ENCODE measurements around the gene DRD3.

DNA sequence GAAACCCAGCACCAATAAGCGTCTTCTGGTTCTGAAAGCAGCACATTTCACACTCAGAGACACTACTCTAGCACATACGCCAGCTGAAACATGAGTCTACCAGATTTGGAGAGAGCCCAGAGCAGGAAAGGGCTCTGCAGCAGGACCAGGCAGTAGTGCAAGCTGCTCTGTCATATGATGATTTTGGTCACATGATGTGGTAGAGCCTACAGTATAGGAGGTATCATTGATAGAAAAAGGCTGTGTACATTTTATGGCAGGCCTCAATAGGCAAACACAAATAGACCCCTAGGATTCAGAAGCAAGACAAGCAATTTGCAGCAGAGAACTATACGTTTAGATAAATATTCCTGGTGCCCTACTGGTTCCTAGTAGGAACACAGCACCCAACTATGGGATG is 64.1 kb downstream of the DRD3 start:
- TF ChIP-seq, protein P1, sequence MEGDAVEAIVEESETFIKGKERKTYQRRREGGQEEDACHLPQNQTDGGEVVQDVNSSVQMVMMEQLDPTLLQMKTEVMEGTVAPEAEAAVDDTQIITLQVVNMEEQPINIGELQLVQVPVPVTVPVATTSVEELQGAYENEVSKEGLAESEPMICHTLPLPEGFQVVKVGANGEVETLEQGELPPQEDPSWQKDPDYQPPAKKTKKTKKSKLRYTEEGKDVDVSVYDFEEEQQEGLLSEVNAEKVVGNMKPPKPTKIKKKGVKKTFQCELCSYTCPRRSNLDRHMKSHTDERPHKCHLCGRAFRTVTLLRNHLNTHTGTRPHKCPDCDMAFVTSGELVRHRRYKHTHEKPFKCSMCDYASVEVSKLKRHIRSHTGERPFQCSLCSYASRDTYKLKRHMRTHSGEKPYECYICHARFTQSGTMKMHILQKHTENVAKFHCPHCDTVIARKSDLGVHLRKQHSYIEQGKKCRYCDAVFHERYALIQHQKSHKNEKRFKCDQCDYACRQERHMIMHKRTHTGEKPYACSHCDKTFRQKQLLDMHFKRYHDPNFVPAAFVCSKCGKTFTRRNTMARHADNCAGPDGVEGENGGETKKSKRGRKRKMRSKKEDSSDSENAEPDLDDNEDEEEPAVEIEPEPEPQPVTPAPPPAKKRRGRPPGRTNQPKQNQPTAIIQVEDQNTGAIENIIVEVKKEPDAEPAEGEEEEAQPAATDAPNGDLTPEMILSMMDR (conservative IDR thresholded peaks at IDR 0.05; ENCODE audit: low read depth in 2 of 2): no peak
- TF ChIP-seq POLR2AphosphoS5 (IDR thresholded peaks at IDR 0.05; ENCODE audit: low read depth) (no peak), EZH2phosphoT487 (IDR thresholded peaks at IDR 0.05; ENCODE audit: unreplicated experiment) (no peak), EZH2 (IDR thresholded peaks at IDR 0.05; ENCODE audit: low read depth, unreplicated experiment) (no peak), CREB1 (CRISPR knock-in tag; IDR thresholded peaks at IDR 0.05; ENCODE audit: low read depth) (no peak), JUNB (IDR thresholded peaks at IDR 0.05; ENCODE audit: unreplicated experiment) (no peak), ZNF114 (CRISPR knock-in tag; IDR thresholded peaks at IDR 0.05) (no peak)
- TF ChIP-seq, protein P2, sequence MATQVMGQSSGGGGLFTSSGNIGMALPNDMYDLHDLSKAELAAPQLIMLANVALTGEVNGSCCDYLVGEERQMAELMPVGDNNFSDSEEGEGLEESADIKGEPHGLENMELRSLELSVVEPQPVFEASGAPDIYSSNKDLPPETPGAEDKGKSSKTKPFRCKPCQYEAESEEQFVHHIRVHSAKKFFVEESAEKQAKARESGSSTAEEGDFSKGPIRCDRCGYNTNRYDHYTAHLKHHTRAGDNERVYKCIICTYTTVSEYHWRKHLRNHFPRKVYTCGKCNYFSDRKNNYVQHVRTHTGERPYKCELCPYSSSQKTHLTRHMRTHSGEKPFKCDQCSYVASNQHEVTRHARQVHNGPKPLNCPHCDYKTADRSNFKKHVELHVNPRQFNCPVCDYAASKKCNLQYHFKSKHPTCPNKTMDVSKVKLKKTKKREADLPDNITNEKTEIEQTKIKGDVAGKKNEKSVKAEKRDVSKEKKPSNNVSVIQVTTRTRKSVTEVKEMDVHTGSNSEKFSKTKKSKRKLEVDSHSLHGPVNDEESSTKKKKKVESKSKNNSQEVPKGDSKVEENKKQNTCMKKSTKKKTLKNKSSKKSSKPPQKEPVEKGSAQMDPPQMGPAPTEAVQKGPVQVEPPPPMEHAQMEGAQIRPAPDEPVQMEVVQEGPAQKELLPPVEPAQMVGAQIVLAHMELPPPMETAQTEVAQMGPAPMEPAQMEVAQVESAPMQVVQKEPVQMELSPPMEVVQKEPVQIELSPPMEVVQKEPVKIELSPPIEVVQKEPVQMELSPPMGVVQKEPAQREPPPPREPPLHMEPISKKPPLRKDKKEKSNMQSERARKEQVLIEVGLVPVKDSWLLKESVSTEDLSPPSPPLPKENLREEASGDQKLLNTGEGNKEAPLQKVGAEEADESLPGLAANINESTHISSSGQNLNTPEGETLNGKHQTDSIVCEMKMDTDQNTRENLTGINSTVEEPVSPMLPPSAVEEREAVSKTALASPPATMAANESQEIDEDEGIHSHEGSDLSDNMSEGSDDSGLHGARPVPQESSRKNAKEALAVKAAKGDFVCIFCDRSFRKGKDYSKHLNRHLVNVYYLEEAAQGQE (IDR thresholded peaks at IDR 0.05; ENCODE audit: unreplicated experiment): no peak
- TF ChIP-seq, protein P3, sequence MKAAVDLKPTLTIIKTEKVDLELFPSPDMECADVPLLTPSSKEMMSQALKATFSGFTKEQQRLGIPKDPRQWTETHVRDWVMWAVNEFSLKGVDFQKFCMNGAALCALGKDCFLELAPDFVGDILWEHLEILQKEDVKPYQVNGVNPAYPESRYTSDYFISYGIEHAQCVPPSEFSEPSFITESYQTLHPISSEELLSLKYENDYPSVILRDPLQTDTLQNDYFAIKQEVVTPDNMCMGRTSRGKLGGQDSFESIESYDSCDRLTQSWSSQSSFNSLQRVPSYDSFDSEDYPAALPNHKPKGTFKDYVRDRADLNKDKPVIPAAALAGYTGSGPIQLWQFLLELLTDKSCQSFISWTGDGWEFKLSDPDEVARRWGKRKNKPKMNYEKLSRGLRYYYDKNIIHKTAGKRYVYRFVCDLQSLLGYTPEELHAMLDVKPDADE (IDR thresholded peaks at IDR 0.05): no peak
- TF ChIP-seq, protein P4, sequence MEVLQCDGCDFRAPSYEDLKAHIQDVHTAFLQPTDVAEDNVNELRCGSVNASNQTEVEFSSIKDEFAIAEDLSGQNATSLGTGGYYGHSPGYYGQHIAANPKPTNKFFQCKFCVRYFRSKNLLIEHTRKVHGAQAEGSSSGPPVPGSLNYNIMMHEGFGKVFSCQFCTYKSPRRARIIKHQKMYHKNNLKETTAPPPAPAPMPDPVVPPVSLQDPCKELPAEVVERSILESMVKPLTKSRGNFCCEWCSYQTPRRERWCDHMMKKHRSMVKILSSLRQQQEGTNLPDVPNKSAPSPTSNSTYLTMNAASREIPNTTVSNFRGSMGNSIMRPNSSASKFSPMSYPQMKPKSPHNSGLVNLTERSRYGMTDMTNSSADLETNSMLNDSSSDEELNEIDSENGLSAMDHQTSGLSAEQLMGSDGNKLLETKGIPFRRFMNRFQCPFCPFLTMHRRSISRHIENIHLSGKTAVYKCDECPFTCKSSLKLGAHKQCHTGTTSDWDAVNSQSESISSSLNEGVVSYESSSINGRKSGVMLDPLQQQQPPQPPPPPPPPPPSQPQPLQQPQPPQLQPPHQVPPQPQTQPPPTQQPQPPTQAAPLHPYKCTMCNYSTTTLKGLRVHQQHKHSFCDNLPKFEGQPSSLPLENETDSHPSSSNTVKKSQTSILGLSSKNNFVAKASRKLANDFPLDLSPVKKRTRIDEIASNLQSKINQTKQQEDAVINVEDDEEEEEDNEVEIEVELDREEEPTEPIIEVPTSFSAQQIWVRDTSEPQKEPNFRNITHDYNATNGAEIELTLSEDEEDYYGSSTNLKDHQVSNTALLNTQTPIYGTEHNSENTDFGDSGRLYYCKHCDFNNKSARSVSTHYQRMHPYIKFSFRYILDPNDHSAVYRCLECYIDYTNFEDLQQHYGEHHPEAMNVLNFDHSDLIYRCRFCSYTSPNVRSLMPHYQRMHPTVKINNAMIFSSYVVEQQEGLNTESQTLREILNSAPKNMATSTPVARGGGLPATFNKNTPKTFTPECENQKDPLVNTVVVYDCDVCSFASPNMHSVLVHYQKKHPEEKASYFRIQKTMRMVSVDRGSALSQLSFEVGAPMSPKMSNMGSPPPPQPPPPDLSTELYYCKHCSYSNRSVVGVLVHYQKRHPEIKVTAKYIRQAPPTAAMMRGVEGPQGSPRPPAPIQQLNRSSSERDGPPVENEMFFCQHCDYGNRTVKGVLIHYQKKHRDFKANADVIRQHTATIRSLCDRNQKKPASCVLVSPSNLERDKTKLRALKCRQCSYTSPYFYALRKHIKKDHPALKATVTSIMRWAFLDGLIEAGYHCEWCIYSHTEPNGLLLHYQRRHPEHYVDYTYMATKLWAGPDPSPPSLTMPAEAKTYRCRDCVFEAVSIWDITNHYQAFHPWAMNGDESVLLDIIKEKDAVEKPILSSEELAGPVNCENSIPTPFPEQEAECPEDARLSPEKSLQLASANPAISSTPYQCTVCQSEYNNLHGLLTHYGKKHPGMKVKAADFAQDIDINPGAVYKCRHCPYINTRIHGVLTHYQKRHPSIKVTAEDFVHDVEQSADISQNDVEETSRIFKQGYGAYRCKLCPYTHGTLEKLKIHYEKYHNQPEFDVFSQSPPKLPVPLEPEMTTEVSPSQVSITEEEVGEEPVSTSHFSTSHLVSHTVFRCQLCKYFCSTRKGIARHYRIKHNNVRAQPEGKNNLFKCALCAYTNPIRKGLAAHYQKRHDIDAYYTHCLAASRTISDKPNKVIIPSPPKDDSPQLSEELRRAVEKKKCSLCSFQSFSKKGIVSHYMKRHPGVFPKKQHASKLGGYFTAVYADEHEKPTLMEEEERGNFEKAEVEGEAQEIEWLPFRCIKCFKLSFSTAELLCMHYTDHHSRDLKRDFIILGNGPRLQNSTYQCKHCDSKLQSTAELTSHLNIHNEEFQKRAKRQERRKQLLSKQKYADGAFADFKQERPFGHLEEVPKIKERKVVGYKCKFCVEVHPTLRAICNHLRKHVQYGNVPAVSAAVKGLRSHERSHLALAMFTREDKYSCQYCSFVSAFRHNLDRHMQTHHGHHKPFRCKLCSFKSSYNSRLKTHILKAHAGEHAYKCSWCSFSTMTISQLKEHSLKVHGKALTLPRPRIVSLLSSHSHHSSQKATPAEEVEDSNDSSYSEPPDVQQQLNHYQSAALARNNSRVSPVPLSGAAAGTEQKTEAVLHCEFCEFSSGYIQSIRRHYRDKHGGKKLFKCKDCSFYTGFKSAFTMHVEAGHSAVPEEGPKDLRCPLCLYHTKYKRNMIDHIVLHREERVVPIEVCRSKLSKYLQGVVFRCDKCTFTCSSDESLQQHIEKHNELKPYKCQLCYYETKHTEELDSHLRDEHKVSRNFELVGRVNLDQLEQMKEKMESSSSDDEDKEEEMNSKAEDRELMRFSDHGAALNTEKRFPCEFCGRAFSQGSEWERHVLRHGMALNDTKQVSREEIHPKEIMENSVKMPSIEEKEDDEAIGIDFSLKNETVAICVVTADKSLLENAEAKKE (CRISPR knock-in tag; IDR thresholded peaks at IDR 0.05): no peak
